ENCODE measurements around the gene ITGB7. TPM values are rescaled to one million over a fixed set of nuclear protein-coding genes. Genes with fewer than 3 reads are reported as not detected.
A peak's percentile ranks its signal among the peaks of the same experiment; 100 is the strongest.

ITGB7 gene
- total and polyA plus RNA-seq, 9 of the 15 experiments (the other 6 are each of a cell fraction or from before 2014, with no cell fraction given): 0.06 to 2.0 (median 0.67) TPM

DNA sequence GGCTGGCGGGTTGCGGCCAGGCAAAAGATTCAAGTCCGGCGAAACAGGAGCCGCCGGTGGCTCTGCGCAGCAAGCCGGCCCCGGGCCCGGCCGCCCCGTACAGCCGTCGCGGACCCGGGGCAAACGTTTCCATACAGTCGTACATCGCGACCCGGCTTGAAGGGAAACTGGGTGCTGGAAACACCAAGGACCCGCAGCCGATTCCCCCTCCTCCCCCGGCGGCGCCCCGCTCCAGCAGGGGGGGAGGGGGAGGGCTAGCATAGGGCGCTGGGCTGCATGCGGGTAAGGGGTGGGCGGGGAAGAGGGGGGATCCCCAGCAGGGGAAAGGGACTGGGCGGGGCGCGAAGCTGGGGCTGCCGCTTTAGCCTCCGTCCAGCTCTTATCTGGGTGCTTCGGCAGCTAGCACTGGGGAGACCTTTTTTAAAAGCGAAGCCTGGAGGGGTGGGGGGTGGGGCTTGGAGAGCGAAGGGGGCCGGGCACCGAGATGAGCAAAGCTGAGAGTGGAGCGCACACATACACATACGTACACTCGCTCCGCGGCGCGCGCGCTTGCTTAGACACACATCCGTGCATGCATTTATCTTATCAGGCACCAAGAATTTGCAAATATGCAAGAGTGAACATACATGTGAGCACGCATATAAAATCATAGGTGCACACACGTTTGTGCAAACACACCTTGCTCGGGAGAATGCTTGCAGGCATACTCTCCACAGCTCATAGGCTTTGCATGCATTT lies 13.1 kb upstream of the ITGB7 start (continued):
- TF ChIP-seq ZNF253 (CRISPR knock-in tag; conservative IDR thresholded peaks at IDR 0.05): no peak
- no peak for TF ChIP-seq GTF2E2 (tag; IDR thresholded peaks at IDR 0.05)
- TF ChIP-seq, protein P1, sequence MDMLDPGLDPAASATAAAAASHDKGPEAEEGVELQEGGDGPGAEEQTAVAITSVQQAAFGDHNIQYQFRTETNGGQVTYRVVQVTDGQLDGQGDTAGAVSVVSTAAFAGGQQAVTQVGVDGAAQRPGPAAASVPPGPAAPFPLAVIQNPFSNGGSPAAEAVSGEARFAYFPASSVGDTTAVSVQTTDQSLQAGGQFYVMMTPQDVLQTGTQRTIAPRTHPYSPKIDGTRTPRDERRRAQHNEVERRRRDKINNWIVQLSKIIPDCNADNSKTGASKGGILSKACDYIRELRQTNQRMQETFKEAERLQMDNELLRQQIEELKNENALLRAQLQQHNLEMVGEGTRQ (CRISPR knock-in tag; IDR thresholded peaks at IDR 0.05): no peak
- TF ChIP-seq MAFG (tag; conservative IDR thresholded peaks at IDR 0.05): no peak
- no peak for TF ChIP-seq ZNF445 (CRISPR knock-in tag; IDR thresholded peaks at IDR 0.05; ENCODE audit: low read depth)
- TF ChIP-seq, protein P2, sequence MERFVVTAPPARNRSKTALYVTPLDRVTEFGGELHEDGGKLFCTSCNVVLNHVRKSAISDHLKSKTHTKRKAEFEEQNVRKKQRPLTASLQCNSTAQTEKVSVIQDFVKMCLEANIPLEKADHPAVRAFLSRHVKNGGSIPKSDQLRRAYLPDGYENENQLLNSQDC (CRISPR knock-in tag; IDR thresholded peaks at IDR 0.05): no peak
- TF ChIP-seq, protein P3, sequence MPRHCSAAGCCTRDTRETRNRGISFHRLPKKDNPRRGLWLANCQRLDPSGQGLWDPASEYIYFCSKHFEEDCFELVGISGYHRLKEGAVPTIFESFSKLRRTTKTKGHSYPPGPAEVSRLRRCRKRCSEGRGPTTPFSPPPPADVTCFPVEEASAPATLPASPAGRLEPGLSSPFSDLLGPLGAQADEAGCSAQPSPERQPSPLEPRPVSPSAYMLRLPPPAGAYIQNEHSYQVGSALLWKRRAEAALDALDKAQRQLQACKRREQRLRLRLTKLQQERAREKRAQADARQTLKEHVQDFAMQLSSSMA (CRISPR knock-in tag; IDR thresholded peaks at IDR 0.05): no peak
- TF ChIP-seq MYC (IDR thresholded peaks at IDR 0.05; ENCODE audit: low read depth, low read length): no peak
- no peak for TF ChIP-seq MYC (CRISPR knock-in tag; IDR thresholded peaks at IDR 0.05; ENCODE audit: borderline replicate concordance, low read depth)
- TF ChIP-seq PHB (CRISPR knock-in tag; IDR thresholded peaks at IDR 0.05): 0 out of 2 replicates have a peak, but pooled peaks have one; percentile 26
- TF ChIP-seq, protein P4, sequence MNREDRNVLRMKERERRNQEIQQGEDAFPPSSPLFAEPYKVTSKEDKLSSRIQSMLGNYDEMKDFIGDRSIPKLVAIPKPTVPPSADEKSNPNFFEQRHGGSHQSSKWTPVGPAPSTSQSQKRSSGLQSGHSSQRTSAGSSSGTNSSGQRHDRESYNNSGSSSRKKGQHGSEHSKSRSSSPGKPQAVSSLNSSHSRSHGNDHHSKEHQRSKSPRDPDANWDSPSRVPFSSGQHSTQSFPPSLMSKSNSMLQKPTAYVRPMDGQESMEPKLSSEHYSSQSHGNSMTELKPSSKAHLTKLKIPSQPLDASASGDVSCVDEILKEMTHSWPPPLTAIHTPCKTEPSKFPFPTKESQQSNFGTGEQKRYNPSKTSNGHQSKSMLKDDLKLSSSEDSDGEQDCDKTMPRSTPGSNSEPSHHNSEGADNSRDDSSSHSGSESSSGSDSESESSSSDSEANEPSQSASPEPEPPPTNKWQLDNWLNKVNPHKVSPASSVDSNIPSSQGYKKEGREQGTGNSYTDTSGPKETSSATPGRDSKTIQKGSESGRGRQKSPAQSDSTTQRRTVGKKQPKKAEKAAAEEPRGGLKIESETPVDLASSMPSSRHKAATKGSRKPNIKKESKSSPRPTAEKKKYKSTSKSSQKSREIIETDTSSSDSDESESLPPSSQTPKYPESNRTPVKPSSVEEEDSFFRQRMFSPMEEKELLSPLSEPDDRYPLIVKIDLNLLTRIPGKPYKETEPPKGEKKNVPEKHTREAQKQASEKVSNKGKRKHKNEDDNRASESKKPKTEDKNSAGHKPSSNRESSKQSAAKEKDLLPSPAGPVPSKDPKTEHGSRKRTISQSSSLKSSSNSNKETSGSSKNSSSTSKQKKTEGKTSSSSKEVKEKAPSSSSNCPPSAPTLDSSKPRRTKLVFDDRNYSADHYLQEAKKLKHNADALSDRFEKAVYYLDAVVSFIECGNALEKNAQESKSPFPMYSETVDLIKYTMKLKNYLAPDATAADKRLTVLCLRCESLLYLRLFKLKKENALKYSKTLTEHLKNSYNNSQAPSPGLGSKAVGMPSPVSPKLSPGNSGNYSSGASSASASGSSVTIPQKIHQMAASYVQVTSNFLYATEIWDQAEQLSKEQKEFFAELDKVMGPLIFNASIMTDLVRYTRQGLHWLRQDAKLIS (CRISPR knock-in tag; IDR thresholded peaks at IDR 0.05): no peak
- TF ChIP-seq, protein P5, sequence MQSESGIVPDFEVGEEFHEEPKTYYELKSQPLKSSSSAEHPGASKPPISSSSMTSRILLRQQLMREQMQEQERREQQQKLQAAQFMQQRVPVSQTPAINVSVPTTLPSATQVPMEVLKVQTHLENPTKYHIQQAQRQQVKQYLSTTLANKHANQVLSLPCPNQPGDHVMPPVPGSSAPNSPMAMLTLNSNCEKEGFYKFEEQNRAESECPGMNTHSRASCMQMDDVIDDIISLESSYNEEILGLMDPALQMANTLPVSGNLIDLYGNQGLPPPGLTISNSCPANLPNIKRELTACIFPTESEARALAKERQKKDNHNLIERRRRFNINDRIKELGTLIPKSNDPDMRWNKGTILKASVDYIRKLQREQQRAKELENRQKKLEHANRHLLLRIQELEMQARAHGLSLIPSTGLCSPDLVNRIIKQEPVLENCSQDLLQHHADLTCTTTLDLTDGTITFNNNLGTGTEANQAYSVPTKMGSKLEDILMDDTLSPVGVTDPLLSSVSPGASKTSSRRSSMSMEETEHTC (IDR thresholded peaks at IDR 0.05): no peak
- TF ChIP-seq ZNF444 (CRISPR knock-in tag; IDR thresholded peaks at IDR 0.05): peak; percentile 88
- TF ChIP-seq, protein P6, sequence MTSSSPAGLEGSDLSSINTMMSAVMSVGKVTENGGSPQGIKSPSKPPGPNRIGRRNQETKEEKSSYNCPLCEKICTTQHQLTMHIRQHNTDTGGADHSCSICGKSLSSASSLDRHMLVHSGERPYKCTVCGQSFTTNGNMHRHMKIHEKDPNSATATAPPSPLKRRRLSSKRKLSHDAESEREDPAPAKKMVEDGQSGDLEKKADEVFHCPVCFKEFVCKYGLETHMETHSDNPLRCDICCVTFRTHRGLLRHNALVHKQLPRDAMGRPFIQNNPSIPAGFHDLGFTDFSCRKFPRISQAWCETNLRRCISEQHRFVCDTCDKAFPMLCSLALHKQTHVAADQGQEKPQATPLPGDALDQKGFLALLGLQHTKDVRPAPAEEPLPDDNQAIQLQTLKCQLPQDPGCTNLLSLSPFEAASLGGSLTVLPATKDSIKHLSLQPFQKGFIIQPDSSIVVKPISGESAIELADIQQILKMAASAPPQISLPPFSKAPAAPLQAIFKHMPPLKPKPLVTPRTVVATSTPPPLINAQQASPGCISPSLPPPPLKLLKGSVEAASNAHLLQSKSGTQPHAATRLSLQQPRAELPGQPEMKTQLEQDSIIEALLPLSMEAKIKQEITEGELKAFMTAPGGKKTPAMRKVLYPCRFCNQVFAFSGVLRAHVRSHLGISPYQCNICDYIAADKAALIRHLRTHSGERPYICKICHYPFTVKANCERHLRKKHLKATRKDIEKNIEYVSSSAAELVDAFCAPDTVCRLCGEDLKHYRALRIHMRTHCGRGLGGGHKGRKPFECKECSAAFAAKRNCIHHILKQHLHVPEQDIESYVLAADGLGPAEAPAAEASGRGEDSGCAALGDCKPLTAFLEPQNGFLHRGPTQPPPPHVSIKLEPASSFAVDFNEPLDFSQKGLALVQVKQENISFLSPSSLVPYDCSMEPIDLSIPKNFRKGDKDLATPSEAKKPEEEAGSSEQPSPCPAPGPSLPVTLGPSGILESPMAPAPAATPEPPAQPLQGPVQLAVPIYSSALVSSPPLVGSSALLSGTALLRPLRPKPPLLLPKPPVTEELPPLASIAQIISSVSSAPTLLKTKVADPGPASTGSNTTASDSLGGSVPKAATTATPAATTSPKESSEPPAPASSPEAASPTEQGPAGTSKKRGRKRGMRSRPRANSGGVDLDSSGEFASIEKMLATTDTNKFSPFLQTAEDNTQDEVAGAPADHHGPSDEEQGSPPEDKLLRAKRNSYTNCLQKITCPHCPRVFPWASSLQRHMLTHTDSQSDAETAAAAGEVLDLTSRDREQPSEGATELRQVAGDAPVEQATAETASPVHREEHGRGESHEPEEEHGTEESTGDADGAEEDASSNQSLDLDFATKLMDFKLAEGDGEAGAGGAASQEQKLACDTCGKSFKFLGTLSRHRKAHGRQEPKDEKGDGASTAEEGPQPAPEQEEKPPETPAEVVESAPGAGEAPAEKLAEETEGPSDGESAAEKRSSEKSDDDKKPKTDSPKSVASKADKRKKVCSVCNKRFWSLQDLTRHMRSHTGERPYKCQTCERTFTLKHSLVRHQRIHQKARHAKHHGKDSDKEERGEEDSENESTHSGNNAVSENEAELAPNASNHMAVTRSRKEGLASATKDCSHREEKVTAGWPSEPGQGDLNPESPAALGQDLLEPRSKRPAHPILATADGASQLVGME (CRISPR knock-in tag; IDR thresholded peaks at IDR 0.05): no peak
- TF ChIP-seq L3MBTL2 (IDR thresholded peaks at IDR 0.05): no peak
